GM12878 (cell line): ENCODE data around the gene DCUN1D4. TPM values are rescaled to one million over a fixed set of nuclear protein-coding genes. Genes with fewer than 3 reads are reported as not detected.

Experiments
- CTCF ChIP-seq, 3 experiments: IDR thresholded peaks in 2 of 3; conservative IDR thresholded peaks in 1 of 3; 2 replicates each; pipeline ENCODE4 v1.5.1; 2011; ENCODE audit warnings: low read depth in 3 of 3, low read length in 3 of 3, mild to moderate bottlenecking in 3 of 3, control low read depth in 2 of 3, moderate library complexity in 2 of 3, inconsistent platforms in 1 of 3, mixed read lengths in 1 of 3; ENCODE audit not compliant: control insufficient read depth in 2 of 3, insufficient read depth in 1 of 3; ENCODE audit errors: extremely low read depth in 1 of 3
- PBX3 ChIP-seq: IDR thresholded peaks from 2 replicates; pipeline ENCODE4 v1.6.1; 2011; ENCODE audit warnings: mild to moderate bottlenecking, low read depth, low read length, moderate library complexity; ENCODE audit not compliant: insufficient replicate concordance
- STAT1 ChIP-seq: fragments of 450-650 bp; conservative IDR thresholded peaks from 2 replicates; pipeline ENCODE4 v1.6.1; 2014; ENCODE audit warnings: antibody characterized with exemption, mild to moderate bottlenecking
- USF1 ChIP-seq: IDR thresholded peaks from 2 replicates; pipeline ENCODE4 v1.6.1; 2011; ENCODE audit warnings: borderline replicate concordance, low read depth, mild to moderate bottlenecking, moderate library complexity, mixed read lengths, low read length; ENCODE audit not compliant: insufficient read depth; ENCODE audit errors: extremely low read length
- ZSCAN29 ChIP-seq: fragments of 450-650 bp; IDR thresholded peaks from 2 replicates; pipeline ENCODE4 v1.6.1; 2017; ENCODE audit warnings: mild to moderate bottlenecking, moderate library complexity
- polyA plus RNA-seq, 11 experiments: library from polyadenylated mRNA; depleted of rRNA in 4 of 11; unstranded in 6 of 11; stranded (reverse) in 5 of 11; fragments of >200 nt; fragmentation: Nextera tagmentation in 4 of 11; fragmentation: Illumina TruSeq in 1 of 11; extraction: Ambion mirVana in 4 of 11; extraction: Trizol in 1 of 11; gene quantifications; 1 replicate in 1 of 11; 2 replicates in 10 of 11; pipeline versions ENCODE4 v1.2.1 to v1.2.3, GENCODE V29; 2011 to 2016; ENCODE audit warnings: inconsistent platforms in 2 of 11, missing spikeins in 2 of 11, low read depth in 1 of 11
- total RNA-seq, 4 experiments: library from RNA; depleted of rRNA in 3 of 4; stranded (reverse); fragments of >200 nt in 3 of 4; fragmentation: Illumina TruSeq in 1 of 4; extraction: Trizol in 1 of 4; gene quantifications; 2 replicates each; pipeline versions ENCODE4 v1.2.1 to v1.2.3, GENCODE V29; 2013 to 2021
- TF ChIP-seq, protein P1 (sequence below): fragments of 450-650 bp; formaldehyde crosslinking; IDR thresholded peaks from 2 replicates; pipeline ENCODE4 v1.4.0; 2022; ENCODE audit warnings: mild to moderate bottlenecking, moderate library complexity

Gene DCUN1D4
- total and polyA plus RNA-seq, 10 of the 15 experiments (the other 5 are each of a cell fraction or from before 2014, with no cell fraction given): 7.1 to 62.6 (median 16.8) TPM

DNA sequence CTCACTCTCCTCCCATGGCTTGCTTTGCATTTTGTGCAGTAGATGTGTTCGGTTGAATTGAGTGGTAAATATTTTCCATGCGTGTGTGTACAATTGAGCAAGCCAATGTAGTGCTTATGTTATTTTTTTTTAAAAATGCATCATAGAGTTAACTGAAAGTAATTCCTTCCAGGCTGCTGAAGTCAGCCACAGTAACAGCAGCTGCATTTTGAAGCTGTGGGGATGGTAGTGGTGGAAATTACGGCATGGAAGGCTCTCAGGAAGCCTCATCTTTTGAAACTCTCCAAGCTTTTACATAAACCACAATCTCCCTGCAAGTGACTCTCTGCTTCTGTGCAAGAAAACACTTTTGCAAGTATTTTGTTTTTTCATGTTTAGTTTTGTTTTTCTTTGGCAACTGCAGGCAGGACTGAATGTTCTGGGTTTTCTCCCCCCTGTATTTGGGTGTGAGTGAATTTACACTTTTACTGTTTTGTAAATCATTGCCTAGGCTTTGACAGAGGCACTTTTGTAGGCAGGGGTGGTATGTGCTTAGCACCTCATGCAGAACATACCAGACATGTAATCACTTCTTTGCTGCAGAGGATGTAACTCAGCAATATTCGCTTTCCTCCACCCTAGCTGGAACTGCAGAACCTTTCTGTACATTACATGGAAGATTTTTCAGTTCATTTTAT is 121.0 kb downstream of the DCUN1D4 start (continued):
- TF ChIP-seq, protein P1, sequence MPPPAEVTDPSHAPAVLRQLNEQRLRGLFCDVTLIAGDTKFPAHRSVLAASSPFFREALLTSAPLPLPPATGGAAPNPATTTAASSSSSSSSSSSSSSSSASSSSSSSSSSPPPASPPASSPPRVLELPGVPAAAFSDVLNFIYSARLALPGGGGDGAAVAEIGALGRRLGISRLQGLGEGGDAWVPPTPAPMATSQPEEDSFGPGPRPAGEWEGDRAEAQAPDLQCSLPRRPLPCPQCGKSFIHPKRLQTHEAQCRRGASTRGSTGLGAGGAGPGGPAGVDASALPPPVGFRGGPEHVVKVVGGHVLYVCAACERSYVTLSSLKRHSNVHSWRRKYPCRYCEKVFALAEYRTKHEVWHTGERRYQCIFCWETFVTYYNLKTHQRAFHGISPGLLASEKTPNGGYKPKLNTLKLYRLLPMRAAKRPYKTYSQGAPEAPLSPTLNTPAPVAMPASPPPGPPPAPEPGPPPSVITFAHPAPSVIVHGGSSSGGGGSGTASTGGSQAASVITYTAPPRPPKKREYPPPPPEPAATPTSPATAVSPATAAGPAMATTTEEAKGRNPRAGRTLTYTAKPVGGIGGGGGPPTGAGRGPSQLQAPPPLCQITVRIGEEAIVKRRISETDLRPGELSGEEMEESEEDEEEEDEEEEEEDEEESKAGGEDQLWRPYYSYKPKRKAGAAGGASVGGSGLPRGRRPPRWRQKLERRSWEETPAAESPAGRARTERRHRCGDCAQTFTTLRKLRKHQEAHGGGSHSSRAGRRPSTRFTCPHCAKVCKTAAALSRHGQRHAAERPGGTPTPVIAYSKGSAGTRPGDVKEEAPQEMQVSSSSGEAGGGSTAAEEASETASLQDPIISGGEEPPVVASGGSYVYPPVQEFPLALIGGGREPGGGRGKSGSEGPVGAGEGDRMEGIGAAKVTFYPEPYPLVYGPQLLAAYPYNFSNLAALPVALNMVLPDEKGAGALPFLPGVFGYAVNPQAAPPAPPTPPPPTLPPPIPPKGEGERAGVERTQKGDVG (CRISPR knock-in tag): no peak
- TF ChIP-seq ZSCAN29 (no peak), CTCF (IDR thresholded peaks at IDR 0.05 in 2 of 3, conservative IDR thresholded peaks at IDR 0.05 in 1 of 3; ENCODE audit: control insufficient read depth in 2 of 3, extremely low read depth in 1 of 3, insufficient read depth in 1 of 3, low read depth in 3 of 3, low read length in 3 of 3) (no peak), USF1 (no peak), PBX3 (no peak), STAT1 (no peak)
